Type B pancreatic cell (in vitro differentiated cells): ENCODE results near the gene TOM1L2. TPM values are rescaled to one million over a fixed set of nuclear protein-coding genes. Genes with fewer than 3 reads are reported as not detected.
"Not testable (repeated sequence)": the region's sequence is repeated elsewhere in the genome, so short reads cannot be mapped to it uniquely, and the experiment has no call there.

Source experiments
- DNase-seq: peaks from one replicate; pipeline ENCODE4 v3.0.0; 2021; ENCODE audit warnings: mixed read lengths; ENCODE audit not compliant: unreplicated experiment; ENCODE audit errors: extremely low spot score
- H3K27ac Mint-ChIP-seq: 2 replicates; pipeline ENCODE4 v1.8.0; 2021; ENCODE audit warnings: mild to moderate bottlenecking, mixed read lengths
- H3K27me3 Mint-ChIP-seq: 2 replicates; pipeline ENCODE4 v1.8.0; 2021; ENCODE audit warnings: mixed read lengths
- H3K36me3 Mint-ChIP-seq: 2 replicates; pipeline ENCODE4 v1.8.0; 2021; ENCODE audit warnings: mixed read lengths
- H3K4me1 Mint-ChIP-seq: one replicate; pipeline ENCODE4 v1.8.0; 2021; ENCODE audit warnings: mixed read lengths; ENCODE audit not compliant: unreplicated experiment
- H3K4me3 Mint-ChIP-seq: 2 replicates; pipeline ENCODE4 v1.8.0; 2021; ENCODE audit warnings: mild to moderate bottlenecking, mixed read lengths
- H3K9me3 Mint-ChIP-seq: 2 replicates; pipeline ENCODE4 v1.8.0; 2021; ENCODE audit warnings: mixed read lengths
- total RNA-seq: library from RNA; stranded (reverse); gene quantifications from 2 replicates; pipeline ENCODE4 v1.2.1, GENCODE V29; 2021; ENCODE audit warnings: low replicate concordance
- TF ChIP-seq, protein P1 (sequence below): fragments of 200-600 bp; sonication (generic); conservative IDR thresholded peaks from 2 replicates; pipeline ENCODE4 v1.5.0; 2021; ENCODE audit warnings: antibody characterized with exemption, mild to moderate bottlenecking

Gene TOM1L2
- total RNA-seq, 1 donor from 2014 or later = 62.5 TPM

- peak overlapping the region; percentile 99 for H3K27ac Mint-ChIP-seq
- H3K4me1 Mint-ChIP-seq = peaks cover 40% of the 10 kb centered on the region
These were observed 50.8 kb downstream of the TOM1L2 start for GRCh38 chr17:17921192-17922069.

DNA sequence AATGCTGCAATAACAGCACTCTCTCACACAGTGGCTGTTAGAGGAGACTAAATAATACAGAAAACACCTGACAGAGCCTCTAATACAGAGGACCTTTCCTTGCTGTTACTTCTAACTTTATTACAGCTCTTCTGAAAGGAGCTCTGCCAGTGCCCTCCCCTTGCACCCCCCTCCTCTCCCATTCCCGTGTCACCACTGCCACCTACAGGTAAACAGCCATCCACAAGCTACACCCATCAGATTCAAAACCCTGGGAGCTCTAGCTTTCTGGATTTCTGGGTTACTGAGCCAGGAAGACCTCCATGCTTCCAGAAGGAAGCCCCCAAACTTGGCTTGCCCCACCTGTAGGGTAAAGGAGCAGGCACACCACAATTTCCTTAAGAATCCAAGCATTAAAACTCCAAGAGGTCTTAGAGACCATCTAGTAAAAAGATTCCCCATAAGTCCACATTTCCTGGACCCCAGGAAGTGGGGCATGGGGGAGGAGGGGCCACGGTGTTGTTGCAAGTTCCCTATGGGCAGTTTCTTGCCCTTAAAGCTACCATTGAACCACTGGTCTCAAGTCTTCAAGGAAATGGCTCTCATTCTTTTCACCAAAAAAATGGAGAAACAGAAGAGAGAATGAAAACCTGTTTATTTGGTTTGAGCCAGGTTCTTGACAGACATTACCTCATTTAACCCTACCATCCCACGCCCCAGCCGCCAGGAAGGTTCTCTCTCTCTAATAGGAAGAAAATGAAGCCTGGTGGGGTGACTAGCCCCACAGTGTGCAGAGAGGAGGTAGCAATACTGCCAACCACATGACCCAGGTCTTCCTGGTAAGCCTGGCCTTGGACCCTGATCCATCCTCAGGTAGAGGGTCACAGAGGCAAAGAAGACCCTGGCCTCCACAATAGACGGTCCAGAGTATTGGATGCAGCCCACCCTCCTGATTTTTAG lies 52.8 kb downstream of the TOM1L2 start:
- H3K36me3 Mint-ChIP-seq = peaks cover 6% of the 10 kb centered on the region
- H3K27me3 Mint-ChIP-seq = no peaks in the 10 kb centered on the region
- no peak for DNase-seq
- TF ChIP-seq, protein P1, sequence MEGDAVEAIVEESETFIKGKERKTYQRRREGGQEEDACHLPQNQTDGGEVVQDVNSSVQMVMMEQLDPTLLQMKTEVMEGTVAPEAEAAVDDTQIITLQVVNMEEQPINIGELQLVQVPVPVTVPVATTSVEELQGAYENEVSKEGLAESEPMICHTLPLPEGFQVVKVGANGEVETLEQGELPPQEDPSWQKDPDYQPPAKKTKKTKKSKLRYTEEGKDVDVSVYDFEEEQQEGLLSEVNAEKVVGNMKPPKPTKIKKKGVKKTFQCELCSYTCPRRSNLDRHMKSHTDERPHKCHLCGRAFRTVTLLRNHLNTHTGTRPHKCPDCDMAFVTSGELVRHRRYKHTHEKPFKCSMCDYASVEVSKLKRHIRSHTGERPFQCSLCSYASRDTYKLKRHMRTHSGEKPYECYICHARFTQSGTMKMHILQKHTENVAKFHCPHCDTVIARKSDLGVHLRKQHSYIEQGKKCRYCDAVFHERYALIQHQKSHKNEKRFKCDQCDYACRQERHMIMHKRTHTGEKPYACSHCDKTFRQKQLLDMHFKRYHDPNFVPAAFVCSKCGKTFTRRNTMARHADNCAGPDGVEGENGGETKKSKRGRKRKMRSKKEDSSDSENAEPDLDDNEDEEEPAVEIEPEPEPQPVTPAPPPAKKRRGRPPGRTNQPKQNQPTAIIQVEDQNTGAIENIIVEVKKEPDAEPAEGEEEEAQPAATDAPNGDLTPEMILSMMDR = peak; percentile 79
- H3K27ac Mint-ChIP-seq = peak overlapping the region; percentile 96
- peak overlapping the region; percentile 70 for H3K4me3 Mint-ChIP-seq
- H3K9me3 Mint-ChIP-seq = no peaks in the 10 kb centered on the region
- H3K4me1 Mint-ChIP-seq = peaks cover 40% of the 10 kb centered on the region

More at GRCh38 chr17:17921192-17922069, 50.8 kb downstream of the TOM1L2 start:
- Mint-ChIP-seq H3K36me3 (peaks cover 6% of the 10 kb centered on the region), H3K4me3 (peak overlapping the region; percentile 75), H3K9me3 (no peaks in the 10 kb centered on the region), H3K27me3 (no peaks in the 10 kb centered on the region)
- TF ChIP-seq, protein P1 = no peak
- DNase-seq = no peak

- Mint-ChIP-seq H3K27me3 (no peaks in the 10 kb centered on the region), H3K4me1 (peaks cover 45% of the 10 kb centered on the region), H3K36me3 (peaks cover 11% of the 10 kb centered on the region), H3K9me3 (no peaks in the 10 kb centered on the region), H3K4me3 (no peak overlapping the region), H3K27ac (no peak overlapping the region)
- TF ChIP-seq, protein P1 = no peak
- no peak for DNase-seq
These were observed 54.8 kb downstream of the TOM1L2 start for GRCh38 chr17:17917394-17917793.

DNA sequence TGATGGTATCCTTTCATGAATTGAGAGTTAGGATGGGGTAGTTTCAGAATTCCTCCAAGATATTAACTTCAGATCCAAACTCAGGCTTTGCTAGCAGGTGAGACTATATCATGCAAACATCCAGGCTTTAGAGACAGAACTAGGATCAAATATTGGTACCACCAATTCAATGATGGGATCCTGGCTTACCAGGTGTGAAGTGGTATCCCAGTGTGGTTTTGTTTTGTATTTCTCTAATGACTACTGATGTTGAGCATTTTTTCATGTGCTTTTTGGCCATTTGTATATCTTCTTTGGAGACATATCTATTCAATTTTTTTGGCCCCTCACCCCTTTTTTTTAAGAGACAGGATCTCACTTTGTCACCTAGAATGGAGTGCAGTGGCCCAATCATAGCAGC lies 57.0 kb downstream of the TOM1L2 start:
- TF ChIP-seq, protein P1 = no peak
- Mint-ChIP-seq H3K9me3 (no peaks in the 10 kb centered on the region), H3K4me1 (peaks cover 34% of the 10 kb centered on the region), H3K36me3 (peaks cover 16% of the 10 kb centered on the region), H3K4me3 (no peak overlapping the region), H3K27ac (no peak overlapping the region), H3K27me3 (no peaks in the 10 kb centered on the region)
- no peak for DNase-seq

GRCh38 chr17:17913695-17914332 lies 58.4 kb downstream of the TOM1L2 start:
- TF ChIP-seq, protein P1 = no peak
- Mint-ChIP-seq H3K27me3 (no peaks in the 10 kb centered on the region), H3K36me3 (peaks cover 16% of the 10 kb centered on the region), H3K9me3 (no peaks in the 10 kb centered on the region), H3K4me3 (peak overlapping the region; percentile 78), H3K27ac (peak overlapping the region; percentile 95), H3K4me1 (peaks cover 24% of the 10 kb centered on the region)
- no peak for DNase-seq

DNA sequence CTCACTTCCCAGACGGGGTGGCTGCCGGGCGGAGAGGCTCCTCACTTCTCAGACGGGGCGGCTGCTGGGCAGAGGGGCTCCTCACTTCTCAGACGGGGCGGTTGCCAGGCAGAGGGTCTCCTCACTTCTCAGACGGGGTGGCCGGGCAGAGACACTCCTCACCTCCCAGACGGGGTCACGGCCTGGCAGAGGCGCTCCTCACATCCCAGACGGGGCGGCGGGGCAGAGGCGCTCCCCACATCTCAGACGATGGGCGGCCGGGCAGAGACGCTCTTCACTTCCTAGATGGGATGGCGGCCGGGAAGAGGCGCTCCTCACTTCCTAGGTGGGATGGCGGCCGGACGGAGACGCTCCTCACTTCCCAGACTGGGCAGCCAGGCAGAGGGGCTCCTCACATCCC lies 59.9 kb downstream of the TOM1L2 start:
- H3K27ac Mint-ChIP-seq, H3K9me3 Mint-ChIP-seq, H3K4me3 Mint-ChIP-seq, DNase-seq, H3K27me3 Mint-ChIP-seq: not testable (repeated sequence)
- peaks cover 22% of the 10 kb centered on the region for H3K4me1 Mint-ChIP-seq
- H3K36me3 Mint-ChIP-seq = peaks cover 16% of the 10 kb centered on the region
